M059J (cell line): ENCODE data around the gene VENTX. TPM values are rescaled to one million over a fixed set of nuclear protein-coding genes. Genes with fewer than 3 reads are reported as not detected.

Source experiments
- DNase-seq: peaks from one replicate; pipeline ENCODE4 v3.0.0-alpha.2; 2012; ENCODE audit warnings: low read depth
- total RNA-seq: library from RNA; depleted of rRNA; stranded (reverse); fragments of >200 nt; shearing (Covaris generic); gene quantifications from 2 replicates; pipeline ENCODE4 v1.2.3, GENCODE V29; 2014

VENTX gene
- total RNA-seq, 1 experiment from 2014 or later: not detected

GRCh38 chr10:133201948-133202725, 35.5 kb upstream of the VENTX start:
- DNase-seq: no peak

GRCh38 chr10:133202778-133203651, 34.6 kb upstream of the VENTX start:
- DNase-seq: no peak

- no peak for DNase-seq
Measured at GRCh38 chr10:133203652-133204195, 33.9 kb upstream of the VENTX start.

- DNase-seq: no peak
Measured at GRCh38 chr10:133204226-133205015, 33.2 kb upstream of the VENTX start.

- no peak for DNase-seq
Measured at GRCh38 chr10:133205146-133205545, 32.5 kb upstream of the VENTX start.

- no peak for DNase-seq
Measured at GRCh38 chr10:133206356-133207040, 31.2 kb upstream of the VENTX start.

GRCh38 chr10:133207041-133207600, 30.5 kb upstream of the VENTX start:
- DNase-seq: no peak

- DNase-seq: no peak
Measured at GRCh38 chr10:133207627-133208026, 30.0 kb upstream of the VENTX start.

GRCh38 chr10:133208466-133208865, 29.2 kb upstream of the VENTX start:
- no peak for DNase-seq

GRCh38 chr10:133209117-133209516, 28.5 kb upstream of the VENTX start:
- DNase-seq: no peak

- DNase-seq: no peak
Measured at GRCh38 chr10:133209641-133210040, 28.0 kb upstream of the VENTX start.

- DNase-seq: no peak
Measured at GRCh38 chr10:133210398-133211140, 27.1 kb upstream of the VENTX start.

GRCh38 chr10:133211141-133211830, 26.4 kb upstream of the VENTX start:
- no peak for DNase-seq

GRCh38 chr10:133211959-133212852, 25.4 kb upstream of the VENTX start:
- no peak for DNase-seq

- no peak for DNase-seq
Measured at GRCh38 chr10:133212853-133213494, 24.7 kb upstream of the VENTX start.

GRCh38 chr10:133213641-133214467, 23.8 kb upstream of the VENTX start:
- no peak for DNase-seq
